Small intestine (tissue), 7 donors: ENCODE results near the gene HAPLN2. TPM values are rescaled to one million over a fixed set of nuclear protein-coding genes. Genes with fewer than 3 reads are reported as not detected.
"Not testable (repeated sequence)": the region's sequence is repeated elsewhere in the genome, so short reads cannot be mapped to it uniquely, and the experiment has no call there.

Experiments
- DNase-seq, 2 donors: peaks; one replicate each; pipeline versions ENCODE4 v3.0.0 to v3.0.0-alpha.2; 2013
- FAIRE-seq: peaks from 2 replicates; lab custom pipeline; 2012; peaks lifted over from hg19 to GRCh38; lab: Jason Lieb, UNC
- H3K27ac ChIP-seq, 3 donors: one replicate each; pipeline ENCODE4 v1.5.1; 2013; ENCODE audit warnings: low read length in 2 of 3, mild to moderate bottlenecking in 2 of 3, control low read depth in 1 of 3, inconsistent platforms in 1 of 3, low read depth in 1 of 3, moderate library complexity in 1 of 3
- H3K27me3 ChIP-seq, 3 donors: one replicate each; pipeline ENCODE4 v1.6.1; 2013; ENCODE audit warnings: low read length in 3 of 3, inconsistent platforms in 1 of 3; ENCODE audit not compliant: control insufficient read depth in 3 of 3, insufficient read depth in 3 of 3
- H3K36me3 ChIP-seq, 3 donors: one replicate each; pipeline ENCODE4 v1.6.1; 2013; ENCODE audit warnings: low read length in 3 of 3, inconsistent platforms in 1 of 3, low read depth in 1 of 3, mild to moderate bottlenecking in 1 of 3, moderate library complexity in 1 of 3; ENCODE audit not compliant: control insufficient read depth in 3 of 3, insufficient read depth in 2 of 3
- H3K4me1 ChIP-seq, 3 donors: one replicate each; pipeline ENCODE4 v1.6.1; 2013; ENCODE audit warnings: low read length in 2 of 3, inconsistent platforms in 1 of 3, low read depth in 1 of 3, mild to moderate bottlenecking in 1 of 3, moderate library complexity in 1 of 3; ENCODE audit not compliant: control insufficient read depth in 3 of 3, insufficient read depth in 2 of 3
- H3K4me3 ChIP-seq, 3 donors: one replicate each; pipeline ENCODE4 v1.5.1; 2013; ENCODE audit warnings: low read length in 3 of 3, control low read depth in 1 of 3, inconsistent platforms in 1 of 3, low read depth in 1 of 3, mild to moderate bottlenecking in 1 of 3, moderate library complexity in 1 of 3
- H3K9me3 ChIP-seq, 2 donors: one replicate each; pipeline ENCODE4 v1.6.1; 2013; ENCODE audit warnings: low read depth in 1 of 2, low read length in 1 of 2; ENCODE audit not compliant: control insufficient read depth in 2 of 2, insufficient read depth in 1 of 2
- WGBS, 3 donors: extraction: QIAGEN DNeasy Blood & Tissue Kit; methylation state at CpG; one replicate each; pipeline ENCODE4 v1.1.7; 2013; 5-methylcytosine and 5-hydroxymethylcytosine counted together
- polyA plus RNA-seq, 4 donors: library from polyadenylated mRNA; stranded (reverse) in 3 of 4; unstranded in 1 of 4; fragments of 200-250 nt in 3 of 4; fragments of 120-200 nt in 1 of 4; gene quantifications; one replicate each; pipeline versions ENCODE4 v1.2.1 to v1.2.3, GENCODE V29; 2013
- donor health status: healthy with polysubstance abuse.
- donor health status: control.
- donor health status: control.
- donor health status: Bipolar disorder and iron deficiency.
- donor health status: healthy.

The HAPLN2 gene
- polyA plus RNA-seq, 4 donors = 0.22 to 25.9 (median 6.7) TPM

DNA sequence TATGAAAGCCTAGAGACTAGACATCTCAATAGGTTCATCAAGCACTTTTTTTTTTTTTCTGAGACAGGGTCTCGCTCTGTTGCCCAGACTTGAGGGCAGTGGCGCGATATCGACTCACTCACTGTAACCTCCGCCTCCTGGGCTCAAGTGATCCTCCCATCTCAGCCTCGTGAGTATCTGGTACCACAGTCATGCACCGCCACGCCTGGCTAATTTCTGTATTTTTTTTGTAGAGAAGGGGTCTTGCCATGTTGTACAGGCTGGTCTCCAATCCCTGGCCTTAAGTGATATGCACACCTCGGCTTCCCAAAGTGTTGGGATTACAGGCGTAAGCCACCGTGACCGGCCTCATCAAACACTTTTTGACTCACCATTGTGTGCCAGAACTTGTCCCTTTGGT lies 17.3 kb upstream of the HAPLN2 start:
- DNase-seq = no peak
- Histone ChIP-seq H3K36me3 (peaks cover 0 to 19% (median 11%) of the 10 kb centered on the region in 3 donors), H3K4me1 (peaks cover 0 to 15% (median 2%) of the 10 kb centered on the region in 3 donors), H3K9me3 (no peaks in the 10 kb centered on the region), H3K27ac (peak overlapping the region; percentile 25 to 90 (median 76)), H3K4me3 (peak overlapping the region; percentile 69 to 74 (median 73)), H3K27me3 (no peaks in the 10 kb centered on the region)
- WGBS, 3 donors = 62 to 69% (median 68%) methylated on average over 12 of the region's 12 CpGs
- no peak for FAIRE-seq

DNA sequence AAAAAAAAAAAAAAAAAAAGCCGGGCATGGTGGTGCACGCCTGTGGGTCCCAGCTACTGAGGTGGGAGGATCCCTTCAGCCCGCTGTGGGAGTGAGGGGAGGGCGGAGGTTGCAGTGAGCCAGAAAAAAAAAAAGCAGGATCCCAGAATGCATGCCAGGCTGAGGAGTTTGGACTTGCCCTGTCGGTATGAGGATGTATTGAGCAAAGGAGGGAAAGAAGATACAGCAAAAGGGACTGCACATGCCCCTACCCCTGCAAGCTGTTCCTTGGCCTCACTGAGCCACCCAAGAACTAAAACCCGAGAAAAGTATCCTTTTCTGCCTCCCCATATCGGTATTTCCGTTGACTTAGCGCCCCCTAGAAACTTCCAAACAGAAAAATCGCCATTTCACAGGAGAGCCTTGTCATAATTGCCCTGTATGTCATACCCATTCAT lies 16.6 kb upstream of the HAPLN2 start:
- Histone ChIP-seq H3K27ac (no peak overlapping the region), H3K27me3 (no peaks in the 10 kb centered on the region), H3K4me3 (no peak overlapping the region), H3K4me1 (peaks cover 0 to 15% (median 2%) of the 10 kb centered on the region in 3 donors), H3K36me3 (peaks cover 0 to 14% (median 9%) of the 10 kb centered on the region in 3 donors), H3K9me3 (no peaks in the 10 kb centered on the region)
- no peak for FAIRE-seq
- WGBS, 3 donors = 28 to 44% (median 38%) methylated on average over 10 of the region's 10 CpGs
- no peak for DNase-seq

DNA sequence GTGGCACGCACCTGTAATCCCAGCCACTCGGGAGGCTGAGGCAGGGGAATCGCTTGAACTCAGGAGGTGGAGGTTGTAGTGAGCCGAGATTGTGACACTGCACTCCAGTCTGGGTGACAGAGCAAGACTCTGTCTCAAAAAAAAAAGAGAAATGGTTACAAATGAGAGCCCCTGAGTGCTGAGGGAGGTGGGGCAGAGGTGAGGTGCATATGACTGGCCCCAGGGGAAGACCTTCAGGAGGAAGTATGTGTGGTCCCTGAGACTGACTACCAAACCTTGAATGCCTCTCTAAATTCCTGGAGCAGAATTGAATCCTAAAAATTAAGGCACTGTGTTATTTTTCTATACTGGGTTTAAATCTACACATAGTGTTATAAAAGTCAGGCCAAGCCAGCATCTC lies 11.9 kb upstream of the HAPLN2 start:
- not testable (repeated sequence) for H3K27me3 ChIP-seq, H3K9me3 ChIP-seq, FAIRE-seq, H3K36me3 ChIP-seq, H3K27ac ChIP-seq, H3K4me3 ChIP-seq, H3K4me1 ChIP-seq, DNase-seq
- WGBS, 3 donors = 80 to 91% (median 86%) methylated on average over 4 of the region's 4 CpGs

DNA sequence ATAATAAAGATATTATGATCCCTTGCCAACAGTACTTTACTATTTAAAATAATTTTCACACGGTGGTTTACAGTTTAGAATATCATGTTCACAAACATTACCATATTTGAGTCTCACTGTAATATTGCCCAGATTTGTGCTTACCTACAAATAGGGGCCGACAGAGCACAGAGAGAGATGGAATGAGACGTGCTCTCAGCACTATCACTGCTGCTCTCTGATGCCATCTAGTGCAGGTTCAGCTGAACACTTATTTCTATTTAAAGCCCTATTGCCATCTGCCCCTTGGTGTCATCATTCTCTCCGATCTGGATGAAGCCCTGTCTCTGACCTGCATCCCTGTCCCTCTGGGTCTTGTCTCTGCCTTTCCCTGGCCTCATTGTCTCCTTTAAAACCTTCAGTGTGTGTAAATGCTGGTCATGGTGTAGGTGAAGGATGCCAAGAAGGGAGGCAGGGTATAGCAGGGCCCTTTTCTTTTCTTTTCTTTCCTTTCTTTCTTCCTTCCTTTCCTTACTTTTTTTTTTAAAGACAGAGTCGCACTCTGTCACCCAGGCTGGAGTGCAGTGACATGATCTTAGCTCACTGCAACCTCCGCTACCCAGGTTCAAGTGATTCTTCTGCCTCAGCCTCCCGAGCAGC lies 11.1 kb upstream of the HAPLN2 start:
- no peak for FAIRE-seq
- peak; percentile 70 to 79 for DNase-seq
- WGBS, 3 donors = 27 to 31% (median 30%) methylated on average over 7 of the region's 7 CpGs

DNA sequence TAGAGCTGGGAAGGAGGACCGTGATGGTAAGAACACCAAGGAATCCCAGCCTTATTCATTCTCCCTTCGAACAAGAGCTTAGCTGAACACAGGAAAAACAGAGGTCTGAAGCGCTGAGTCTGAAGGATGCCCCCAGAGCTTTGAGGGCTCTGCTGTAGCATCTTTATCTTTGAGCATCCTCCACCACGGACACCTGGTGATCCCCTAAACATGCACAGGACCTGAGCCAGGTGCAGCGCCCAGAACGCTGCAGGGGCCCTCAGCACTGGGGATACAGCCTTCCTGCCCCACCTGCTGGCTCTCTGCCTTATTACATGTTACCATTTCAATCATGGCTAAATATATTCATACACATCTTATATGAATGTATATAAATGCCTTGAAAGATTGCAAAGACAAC lies 10.2 kb upstream of the HAPLN2 start:
- H3K4me1 ChIP-seq = peaks cover 0 to 13% (median 2%) of the 10 kb centered on the region in 3 donors
- H3K27me3 ChIP-seq = peaks cover 0 to 2% (median 0%) of the 10 kb centered on the region in 3 donors
- no peak for FAIRE-seq
- no peaks in the 10 kb centered on the region for H3K36me3 ChIP-seq
- 27 to 37% (median 30%) methylated on average over 6 of the region's 6 CpGs for WGBS, 3 donors
- peak; percentile 58 to 65 for DNase-seq
- no peaks in the 10 kb centered on the region for H3K9me3 ChIP-seq
- no peak overlapping the region for H3K27ac ChIP-seq
- H3K4me3 ChIP-seq = no peak overlapping the region

More for the DNA sequence above, 11.1 kb upstream of the HAPLN2 start:
- H3K4me3 ChIP-seq = no peak overlapping the region
- H3K4me1 ChIP-seq = peaks cover 0 to 13% (median 2%) of the 10 kb centered on the region in 3 donors
- peaks cover 0 to 2% (median 0%) of the 10 kb centered on the region in 3 donors for H3K27me3 ChIP-seq
- no peaks in the 10 kb centered on the region for H3K9me3 ChIP-seq
- H3K36me3 ChIP-seq = no peaks in the 10 kb centered on the region
- no peak overlapping the region for H3K27ac ChIP-seq

DNA sequence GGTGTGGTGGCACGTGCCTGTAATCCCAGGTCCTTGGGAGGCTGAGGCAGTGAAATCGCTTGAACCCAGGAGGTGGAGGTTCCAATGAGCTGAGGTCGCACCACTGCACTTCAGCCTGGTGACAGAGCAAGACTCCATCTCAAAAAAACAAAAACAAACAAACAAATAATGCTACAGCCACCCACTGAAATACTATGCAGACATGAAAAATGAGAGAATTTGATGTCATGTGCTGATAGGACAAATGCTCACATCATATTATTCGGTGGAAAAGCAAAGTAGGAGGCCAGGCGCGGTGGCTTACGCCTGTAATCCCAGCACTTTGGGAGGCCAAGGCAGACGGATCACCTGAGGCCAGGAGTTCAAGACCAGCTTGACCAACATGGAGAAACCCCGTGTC lies 9.1 kb upstream of the HAPLN2 start:
- H3K27ac ChIP-seq, FAIRE-seq: not testable (repeated sequence)

DNA sequence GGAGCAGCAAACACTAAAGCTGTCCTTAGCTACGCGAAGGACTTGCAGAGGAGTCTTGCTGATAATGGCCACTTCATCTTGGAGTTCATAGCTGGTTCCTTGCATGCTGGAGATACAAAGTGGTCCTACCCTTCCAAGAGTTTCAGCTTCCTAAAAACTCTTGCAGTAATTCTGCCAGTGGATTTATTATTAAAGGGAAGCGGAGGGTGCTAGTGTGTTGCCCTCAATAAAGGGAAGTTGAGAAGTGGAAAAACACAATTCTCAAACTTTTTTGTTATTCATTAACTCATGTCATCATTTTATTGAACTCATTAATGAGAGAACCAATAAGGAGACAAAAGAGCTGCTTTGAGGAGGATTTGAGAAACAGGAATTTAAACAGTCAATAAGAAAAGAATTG lies 6.5 kb upstream of the HAPLN2 start:
- Histone ChIP-seq H3K9me3 (no peaks in the 10 kb centered on the region), H3K27me3 (peaks cover 0 to 5% (median 0%) of the 10 kb centered on the region in 3 donors), H3K36me3 (no peaks in the 10 kb centered on the region), H3K27ac (peak overlapping the region; percentile 21 to 74 (median 46)), H3K4me3 (no peak overlapping the region), H3K4me1 (peaks cover 0 to 22% (median 2%) of the 10 kb centered on the region in 3 donors)
- FAIRE-seq (no peak), DNase-seq (peak; percentile 48 to 67)
- WGBS, 3 donors = 12 to 35% (median 31%) methylated on average over 3 of the region's 3 CpGs

More for the DNA sequence above, 9.1 kb upstream of the HAPLN2 start:
- H3K27me3 ChIP-seq, H3K9me3 ChIP-seq, H3K4me3 ChIP-seq, DNase-seq, H3K36me3 ChIP-seq: not testable (repeated sequence)
- 84 to 92% (median 90%) methylated on average over 9 of the region's 9 CpGs for WGBS, 3 donors
- H3K4me1 ChIP-seq = peaks cover 0 to 13% (median 2%) of the 10 kb centered on the region in 3 donors

DNA sequence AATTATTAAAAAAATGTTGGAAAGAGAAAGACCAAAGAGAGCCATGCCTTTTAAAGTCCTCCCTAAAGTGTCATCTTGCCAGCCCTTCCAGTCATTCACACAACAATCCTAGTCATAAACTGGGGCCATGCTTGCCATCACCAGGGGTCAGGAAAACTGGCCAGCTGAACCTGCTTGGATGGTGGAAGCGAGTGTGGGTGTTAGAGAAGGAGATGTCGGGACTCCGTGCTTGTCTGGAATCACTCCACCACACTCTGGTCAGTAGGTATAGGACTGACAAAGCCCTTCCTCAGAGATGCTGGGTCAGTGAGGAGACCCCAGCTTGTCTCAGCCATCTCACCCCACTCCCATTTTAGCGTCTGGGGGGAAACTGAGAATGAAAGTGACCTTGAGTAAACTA lies 3.3 kb upstream of the HAPLN2 start:
- no peak for DNase-seq
- WGBS, 3 donors = 37 to 58% (median 47%) methylated on average over 4 of the region's 4 CpGs
- Histone ChIP-seq H3K36me3 (no peaks in the 10 kb centered on the region), H3K9me3 (no peaks in the 10 kb centered on the region), H3K27me3 (peaks cover 0 to 21% (median 9%) of the 10 kb centered on the region in 3 donors), H3K4me1 (peaks cover 0 to 22% (median 2%) of the 10 kb centered on the region in 3 donors), H3K27ac (peak overlapping the region in 1 of 3 donors; percentile 37), H3K4me3 (no peak overlapping the region)
- no peak for FAIRE-seq
